HG03354 (cell line): Measurements from ENCODE around the gene ZBTB32.
"Not testable (repeated sequence)": the region's sequence is repeated elsewhere in the genome, so short reads cannot be mapped to it uniquely, and the experiment has no call there.

Experiments
- ATAC-seq: cut with Tn5 transposase; IDR thresholded peaks from one replicate; pipeline ENCODE4 v1.9.1; 2021; ENCODE audit warnings: mild to moderate bottlenecking; ENCODE audit not compliant: unreplicated experiment, poor library complexity, severe bottlenecking

The ZBTB32 gene

DNA sequence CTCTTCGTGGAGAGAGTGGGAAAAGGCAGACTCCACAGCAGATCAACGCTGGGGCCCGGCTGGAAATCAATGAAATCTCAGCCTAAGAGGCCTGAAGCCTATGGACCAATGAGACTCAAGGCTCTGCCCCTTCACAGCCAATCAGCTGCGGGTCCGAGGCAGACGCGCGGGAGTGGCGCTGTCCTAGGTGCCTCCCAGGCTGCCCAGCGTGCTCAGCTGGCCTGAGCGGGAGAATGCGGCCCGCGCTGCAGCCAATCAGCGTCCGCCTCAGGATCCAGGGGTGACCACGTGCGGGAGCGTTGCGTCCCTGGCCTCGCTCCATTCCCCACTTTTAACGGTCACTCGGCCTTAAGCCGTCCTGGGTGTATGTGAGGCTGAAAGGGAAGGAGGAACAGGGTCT lies at the start of gene ZBTB32:
ZBTB32 (plus strand) TSS at position 341 of the 400 bp plus-strand sequence. CDS start 10,069 bp downstream, outside the sequence.
- ATAC-seq: no peak

- ATAC-seq: not testable (repeated sequence)
These were observed 49.5 kb upstream of the ZBTB32 start for GRCh38 chr19:35654828-35655227.

GRCh38 chr19:35655600-35655999 lies 48.8 kb upstream of the ZBTB32 start:
- ATAC-seq: no peak

- ATAC-seq: no peak
These were observed 47.7 kb upstream of the ZBTB32 start for GRCh38 chr19:35656700-35657099.

- no peak for ATAC-seq
These were observed 46.3 kb upstream of the ZBTB32 start for GRCh38 chr19:35657904-35658700.

GRCh38 chr19:35661995-35662340 lies 42.4 kb upstream of the ZBTB32 start:
- ATAC-seq: no peak

- ATAC-seq: no peak
These were observed 40.4 kb upstream of the ZBTB32 start for GRCh38 chr19:35663981-35664380.

GRCh38 chr19:35665157-35665556 lies 39.2 kb upstream of the ZBTB32 start:
- no peak for ATAC-seq

GRCh38 chr19:35665604-35666003 lies 38.8 kb upstream of the ZBTB32 start:
- ATAC-seq: no peak

GRCh38 chr19:35666251-35666913 lies 38.0 kb upstream of the ZBTB32 start, which contains the start of gene UPK1A:
UPK1A (plus strand) TSS chr19:35666517; CDS start chr19:35666813, 296 bp downstream.
- ATAC-seq: no peak

GRCh38 chr19:35669566-35669965 lies 34.8 kb upstream of the ZBTB32 start:
- no peak for ATAC-seq

- ATAC-seq: no peak
These were observed 34.4 kb upstream of the ZBTB32 start for GRCh38 chr19:35669974-35670373.

GRCh38 chr19:35670686-35671085 lies 33.7 kb upstream of the ZBTB32 start:
- ATAC-seq: no peak

- no peak for ATAC-seq
These were observed 32.5 kb upstream of the ZBTB32 start for GRCh38 chr19:35671818-35672217.

- ATAC-seq: no peak
These were observed 31.1 kb upstream of the ZBTB32 start for GRCh38 chr19:35673121-35673804.

DNA sequence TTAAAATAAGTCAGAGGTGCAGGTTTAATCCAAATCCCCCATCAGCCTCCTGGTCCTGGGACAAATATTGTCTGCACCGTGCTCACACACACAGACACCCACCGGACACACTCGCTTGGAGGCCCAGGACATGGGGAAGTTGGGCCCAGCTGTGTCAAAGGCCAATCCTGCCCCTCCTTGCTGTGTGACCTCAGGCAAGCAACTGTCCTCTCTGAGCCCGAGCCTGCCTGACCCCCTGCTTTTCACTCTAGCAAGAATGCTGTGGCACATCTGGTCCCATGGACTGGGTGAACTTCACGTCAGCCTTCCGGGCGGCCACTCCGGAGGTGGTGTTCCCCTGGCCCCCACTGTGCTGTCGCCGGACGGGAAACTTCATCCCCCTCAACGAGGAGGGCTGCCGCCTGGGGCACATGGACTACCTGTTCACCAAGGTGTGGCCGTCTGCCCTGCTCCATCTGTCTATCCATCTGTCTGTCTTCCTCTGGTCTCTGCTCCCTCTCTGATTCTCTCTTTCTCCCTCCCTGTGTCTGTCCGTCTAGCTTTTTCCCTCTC lies 28.7 kb upstream of the ZBTB32 start:
- no peak for ATAC-seq

- no peak for ATAC-seq
These were observed 14.5 kb upstream of the ZBTB32 start for GRCh38 chr19:35689836-35690235.

GRCh38 chr19:35691106-35691505 lies 13.3 kb upstream of the ZBTB32 start:
- not testable (repeated sequence) for ATAC-seq

GRCh38 chr19:35692010-35692409 lies 12.3 kb upstream of the ZBTB32 start:
- ATAC-seq: no peak

- no peak for ATAC-seq
These were observed 10.9 kb upstream of the ZBTB32 start for GRCh38 chr19:35693422-35693821.
